CD1c-positive myeloid dendritic cell (primary cell): ENCODE data around the gene IP6K2.

Experiments used
- DNase-seq: peaks from one replicate; pipeline ENCODE4 v3.0.0-alpha.2; 2016; ENCODE audit errors: extremely low spot score

The IP6K2 gene

GRCh38 chr3:48688737-48689075, 28.3 kb downstream of the IP6K2 start:
- DNase-seq = no peak

- DNase-seq = no peak
Measured at GRCh38 chr3:48688032-48688736, 28.8 kb downstream of the IP6K2 start.

GRCh38 chr3:48687220-48687678, 29.8 kb downstream of the IP6K2 start:
- DNase-seq = no peak

GRCh38 chr3:48686538-48687219, 30.3 kb downstream of the IP6K2 start:
- no peak for DNase-seq

- peak; percentile 96 for DNase-seq
Measured at GRCh38 chr3:48685603-48686511, 31.2 kb downstream of the IP6K2 start, which contains the start of gene NCKIPSD. Gene NCKIPSD (minus strand): TSS chr3:48685915. CDS start chr3:48685807, 108 bp downstream.

- no peak for DNase-seq
Measured at GRCh38 chr3:48685293-48685602, 31.8 kb downstream of the IP6K2 start.

GRCh38 chr3:48684480-48685143, 32.4 kb downstream of the IP6K2 start:
- DNase-seq = peak; percentile 88

- DNase-seq = no peak
Measured at GRCh38 chr3:48684054-48684349, 33.0 kb downstream of the IP6K2 start.

- no peak for DNase-seq
Measured at GRCh38 chr3:48682786-48683185, 34.2 kb downstream of the IP6K2 start.

GRCh38 chr3:48681974-48682610, 34.9 kb downstream of the IP6K2 start:
- no peak for DNase-seq

GRCh38 chr3:48681541-48681880, 35.5 kb downstream of the IP6K2 start:
- DNase-seq = no peak

GRCh38 chr3:48680811-48681540, 36.0 kb downstream of the IP6K2 start:
- no peak for DNase-seq

- peak; percentile 26 for DNase-seq
Measured at GRCh38 chr3:48679411-48680391, 37.3 kb downstream of the IP6K2 start.

- DNase-seq = no peak
Measured at GRCh38 chr3:48678566-48679380, 38.2 kb downstream of the IP6K2 start.

GRCh38 chr3:48678056-48678455, 39.0 kb downstream of the IP6K2 start:
- DNase-seq = no peak

GRCh38 chr3:48674505-48674904, 42.5 kb downstream of the IP6K2 start:
- DNase-seq = no peak

GRCh38 chr3:48672522-48672921, 44.5 kb downstream of the IP6K2 start:
- no peak for DNase-seq

- DNase-seq = no peak
Measured at GRCh38 chr3:48664929-48665328, 52.1 kb downstream of the IP6K2 start.

- no peak for DNase-seq
Measured at GRCh38 chr3:48664313-48664644, 52.7 kb downstream of the IP6K2 start.
